Loucy (cell line): Measurements from ENCODE around the gene ARHGAP26.

Experiments used
- CTCF ChIP-seq: fragments of 200-600 bp; sonication (generic); conservative IDR thresholded peaks from 2 replicates; pipeline ENCODE4 v1.5.1; 2014; ENCODE audit warnings: mild to moderate bottlenecking, antibody characterized with exemption, low read length
- EZH2phosphoT487 ChIP-seq: fragments of 200-600 bp; IDR thresholded peaks from 2 replicates; pipeline ENCODE4 v1.6.1; 2018; ENCODE audit warnings: antibody characterized with exemption, mild to moderate bottlenecking, moderate library complexity, borderline replicate concordance

GRCh38 chr5:142958944-142959682 lies 188.9 kb downstream of the ARHGAP26 start:
- TF ChIP-seq EZH2phosphoT487, result no peak
- no peak for TF ChIP-seq CTCF
